HG02840 (cell line): ENCODE data around the gene STC2.
"Not testable (repeated sequence)": the region's sequence is repeated elsewhere in the genome, so short reads cannot be mapped to it uniquely, and the experiment has no call there.

Source experiments
- ATAC-seq: cut with Tn5 transposase; IDR thresholded peaks from one replicate; pipeline ENCODE4 v1.9.1; 2021; ENCODE audit warnings: mild to moderate bottlenecking, moderate library complexity, moderate number of reproducible peaks; ENCODE audit not compliant: unreplicated experiment, low FRiP score

The STC2 gene

GRCh38 chr5:173327948-173328843 lies at the start of gene STC2:
Gene STC2 (minus strand): TSS chr5:173328414. CDS start chr5:173328193, 221 bp downstream.
- ATAC-seq = no peak

- no peak for ATAC-seq
Measured at GRCh38 chr5:173371400-173371799, 43.2 kb upstream of the STC2 start.

- ATAC-seq = not testable (repeated sequence)
Measured at GRCh38 chr5:173363406-173363805, 35.2 kb upstream of the STC2 start.

GRCh38 chr5:173355561-173355960 lies 27.3 kb upstream of the STC2 start:
- no peak for ATAC-seq

- ATAC-seq = no peak
Measured at GRCh38 chr5:173354645-173355044, 26.4 kb upstream of the STC2 start.

- ATAC-seq = no peak
Measured at GRCh38 chr5:173352366-173353349, 24.4 kb upstream of the STC2 start.

- no peak for ATAC-seq
Measured at GRCh38 chr5:173342813-173343755, 14.9 kb upstream of the STC2 start.

- ATAC-seq = no peak
Measured at GRCh38 chr5:173341961-173342430, 13.8 kb upstream of the STC2 start.

GRCh38 chr5:173340984-173341383 lies 12.8 kb upstream of the STC2 start:
- ATAC-seq = no peak

GRCh38 chr5:173340451-173340850 lies 12.2 kb upstream of the STC2 start:
- ATAC-seq = no peak

- ATAC-seq = no peak
Measured at GRCh38 chr5:173339286-173339685, 11.1 kb upstream of the STC2 start.

GRCh38 chr5:173338380-173339015 lies 10.3 kb upstream of the STC2 start:
- ATAC-seq = no peak

- ATAC-seq = no peak
Measured at GRCh38 chr5:173334808-173335207, 6.6 kb upstream of the STC2 start.

- ATAC-seq = no peak
Measured at GRCh38 chr5:173333925-173334661, 5.9 kb upstream of the STC2 start.

- no peak for ATAC-seq
Measured at GRCh38 chr5:173331956-173332479, 3.8 kb upstream of the STC2 start.

GRCh38 chr5:173331287-173331686 lies 3.1 kb upstream of the STC2 start:
- ATAC-seq = no peak

GRCh38 chr5:173330338-173331206 lies 2.4 kb upstream of the STC2 start:
- ATAC-seq = no peak
